ENCODE data around the gene NFIC.

NFIC gene

GRCh38 chr19:3513229-3514140, 147.1 kb downstream of the NFIC start:
- no peak for DNase-seq

- DNase-seq, result no peak
Measured at GRCh38 chr19:3514930-3515329, 148.5 kb downstream of the NFIC start.

GRCh38 chr19:3515891-3516422, 149.6 kb downstream of the NFIC start:
- no peak for DNase-seq

- peak; percentile 94 for DNase-seq
Measured at GRCh38 chr19:3516675-3517207, 150.4 kb downstream of the NFIC start.

DNA sequence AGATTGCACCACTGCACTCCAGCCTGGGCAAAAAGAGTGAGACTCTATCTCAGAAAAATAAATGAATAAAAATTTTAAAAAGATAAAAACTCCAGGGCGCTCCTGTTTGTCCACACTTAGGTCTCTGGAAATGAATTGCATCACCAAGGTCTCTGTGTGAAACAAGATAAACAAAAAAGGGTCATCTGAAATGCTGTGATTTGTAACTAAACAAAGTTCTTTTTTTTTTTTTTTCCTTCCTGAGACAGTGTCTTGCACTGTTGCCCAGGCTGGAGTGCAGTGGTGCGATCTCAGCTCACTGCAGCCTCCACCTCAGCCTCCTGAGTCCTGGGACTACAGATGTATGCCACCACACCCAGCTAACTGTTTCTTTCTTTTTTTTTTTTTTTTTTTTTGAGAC, 151.3 kb downstream of the NFIC start:
- no peak for DNase-seq

- no peak for DNase-seq
Measured at GRCh38 chr19:3518255-3518654, 151.9 kb downstream of the NFIC start.

DNA sequence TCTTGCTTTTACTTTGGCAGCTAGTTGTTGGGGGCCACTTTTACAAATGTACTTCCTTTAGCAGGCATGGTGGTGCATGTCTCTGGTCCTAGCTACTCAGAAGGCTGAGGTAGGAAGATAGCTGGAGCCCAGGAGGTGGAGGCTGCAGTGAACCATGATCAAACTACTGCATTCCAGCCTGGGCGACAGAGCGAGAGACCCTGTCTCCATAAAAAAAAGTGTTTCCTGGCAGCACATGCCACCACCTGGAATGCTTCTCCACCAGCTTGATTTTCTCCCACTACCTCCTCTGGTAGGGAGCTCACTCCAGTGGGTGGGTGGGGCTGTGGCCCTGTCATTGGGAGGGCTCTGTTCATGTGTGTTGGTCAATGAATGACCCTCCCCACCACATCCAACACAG, 152.3 kb downstream of the NFIC start:
- no peak for DNase-seq
